Esophagus squamous epithelium (tissue), 4 donors: ENCODE data around the gene EDEM1.

Experiments
- POLR2A ChIP-seq, 4 donors: fragments of 450-650 bp; IDR thresholded peaks; one replicate each; pipeline ENCODE4 v1.6.1; 2017; ENCODE audit warnings: antibody characterized with exemption in 4 of 4, mild to moderate bottlenecking in 4 of 4, moderate library complexity in 3 of 4
- TF ChIP-seq, protein P1 (sequence below), 6 experiments: fragments of 450-650 bp in 4 of 6; fragments of 200-600 bp in 2 of 6; sonication (generic) in 2 of 6; IDR thresholded peaks; one replicate each; pipeline ENCODE4 v1.5.1; 2016 to 2019; ENCODE audit warnings: antibody characterized with exemption in 6 of 6, mild to moderate bottlenecking in 4 of 6, moderate library complexity in 4 of 6

DNA sequence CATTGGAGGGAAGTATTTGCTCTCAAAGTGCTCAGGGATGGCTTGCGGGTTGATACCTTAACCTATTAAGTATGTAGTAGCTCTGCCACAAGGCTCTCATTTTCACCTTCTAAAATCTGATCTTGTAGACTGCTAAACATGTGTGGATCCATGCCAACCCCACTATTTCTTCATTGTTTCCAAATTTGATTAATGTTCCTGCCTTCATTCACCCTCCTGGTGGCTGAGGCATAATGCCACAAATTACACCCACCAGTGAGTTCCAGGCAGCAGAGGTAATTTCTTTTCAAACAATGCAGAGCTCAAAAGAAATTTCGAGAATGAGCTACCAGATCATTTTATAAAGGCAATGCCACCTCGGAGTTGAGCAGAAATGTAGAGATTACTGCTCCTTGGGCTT, 71.0 kb downstream of the EDEM1 start:
- TF ChIP-seq, protein P1, sequence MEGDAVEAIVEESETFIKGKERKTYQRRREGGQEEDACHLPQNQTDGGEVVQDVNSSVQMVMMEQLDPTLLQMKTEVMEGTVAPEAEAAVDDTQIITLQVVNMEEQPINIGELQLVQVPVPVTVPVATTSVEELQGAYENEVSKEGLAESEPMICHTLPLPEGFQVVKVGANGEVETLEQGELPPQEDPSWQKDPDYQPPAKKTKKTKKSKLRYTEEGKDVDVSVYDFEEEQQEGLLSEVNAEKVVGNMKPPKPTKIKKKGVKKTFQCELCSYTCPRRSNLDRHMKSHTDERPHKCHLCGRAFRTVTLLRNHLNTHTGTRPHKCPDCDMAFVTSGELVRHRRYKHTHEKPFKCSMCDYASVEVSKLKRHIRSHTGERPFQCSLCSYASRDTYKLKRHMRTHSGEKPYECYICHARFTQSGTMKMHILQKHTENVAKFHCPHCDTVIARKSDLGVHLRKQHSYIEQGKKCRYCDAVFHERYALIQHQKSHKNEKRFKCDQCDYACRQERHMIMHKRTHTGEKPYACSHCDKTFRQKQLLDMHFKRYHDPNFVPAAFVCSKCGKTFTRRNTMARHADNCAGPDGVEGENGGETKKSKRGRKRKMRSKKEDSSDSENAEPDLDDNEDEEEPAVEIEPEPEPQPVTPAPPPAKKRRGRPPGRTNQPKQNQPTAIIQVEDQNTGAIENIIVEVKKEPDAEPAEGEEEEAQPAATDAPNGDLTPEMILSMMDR (IDR thresholded peaks at IDR 0.05), result no peak
- no peak for TF ChIP-seq POLR2A (IDR thresholded peaks at IDR 0.05)
